Measurements from ENCODE around the gene ACSS3.
"Not testable (repeated sequence)": the region's sequence is repeated elsewhere in the genome, so short reads cannot be mapped to it uniquely, and the experiment has no call there.

The ACSS3 gene, protein sequence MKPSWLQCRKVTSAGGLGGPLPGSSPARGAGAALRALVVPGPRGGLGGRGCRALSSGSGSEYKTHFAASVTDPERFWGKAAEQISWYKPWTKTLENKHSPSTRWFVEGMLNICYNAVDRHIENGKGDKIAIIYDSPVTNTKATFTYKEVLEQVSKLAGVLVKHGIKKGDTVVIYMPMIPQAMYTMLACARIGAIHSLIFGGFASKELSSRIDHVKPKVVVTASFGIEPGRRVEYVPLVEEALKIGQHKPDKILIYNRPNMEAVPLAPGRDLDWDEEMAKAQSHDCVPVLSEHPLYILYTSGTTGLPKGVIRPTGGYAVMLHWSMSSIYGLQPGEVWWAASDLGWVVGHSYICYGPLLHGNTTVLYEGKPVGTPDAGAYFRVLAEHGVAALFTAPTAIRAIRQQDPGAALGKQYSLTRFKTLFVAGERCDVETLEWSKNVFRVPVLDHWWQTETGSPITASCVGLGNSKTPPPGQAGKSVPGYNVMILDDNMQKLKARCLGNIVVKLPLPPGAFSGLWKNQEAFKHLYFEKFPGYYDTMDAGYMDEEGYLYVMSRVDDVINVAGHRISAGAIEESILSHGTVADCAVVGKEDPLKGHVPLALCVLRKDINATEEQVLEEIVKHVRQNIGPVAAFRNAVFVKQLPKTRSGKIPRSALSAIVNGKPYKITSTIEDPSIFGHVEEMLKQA

DNA sequence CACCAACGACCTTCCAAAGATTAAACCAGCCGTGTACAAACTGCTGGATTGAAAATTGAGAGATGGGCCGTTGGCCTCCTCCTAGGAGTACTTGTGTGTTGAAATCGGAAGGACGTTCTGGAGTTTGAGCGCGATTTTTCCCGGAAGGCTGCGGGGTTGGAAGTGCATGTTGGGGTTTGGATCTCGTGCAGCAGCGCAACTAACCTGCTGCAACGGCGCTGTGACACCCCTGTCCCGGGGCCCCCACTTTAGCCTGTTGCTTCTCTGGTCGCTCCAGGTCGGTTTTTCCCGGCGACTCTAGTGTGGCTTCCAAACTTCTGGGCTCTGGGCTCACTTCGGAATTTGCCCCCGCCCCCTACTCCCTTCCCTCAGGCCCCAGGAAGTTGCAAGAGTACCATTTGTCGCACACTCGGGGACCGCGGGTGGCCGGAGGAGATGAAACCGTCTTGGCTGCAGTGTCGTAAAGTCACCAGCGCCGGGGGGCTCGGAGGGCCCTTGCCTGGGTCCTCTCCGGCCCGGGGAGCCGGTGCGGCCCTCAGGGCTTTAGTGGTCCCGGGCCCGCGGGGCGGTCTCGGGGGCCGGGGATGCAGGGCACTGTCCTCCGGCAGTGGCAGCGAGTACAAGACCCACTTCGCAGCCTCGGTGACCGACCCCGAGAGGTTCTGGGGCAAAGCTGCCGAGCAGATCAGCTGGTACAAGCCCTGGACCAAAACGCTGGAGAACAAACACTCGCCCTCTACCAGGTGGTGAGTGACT is at the start of gene ACSS3:
TSS of gene ACSS3 (plus strand) at position 394 of the 756 bp plus-strand sequence. CDS start at position 436, 42 bp downstream.
- in situ Hi-C loops (cut with MboI; ENCODE audit: low sequenced_read_pairs), result no loop called here

DNA sequence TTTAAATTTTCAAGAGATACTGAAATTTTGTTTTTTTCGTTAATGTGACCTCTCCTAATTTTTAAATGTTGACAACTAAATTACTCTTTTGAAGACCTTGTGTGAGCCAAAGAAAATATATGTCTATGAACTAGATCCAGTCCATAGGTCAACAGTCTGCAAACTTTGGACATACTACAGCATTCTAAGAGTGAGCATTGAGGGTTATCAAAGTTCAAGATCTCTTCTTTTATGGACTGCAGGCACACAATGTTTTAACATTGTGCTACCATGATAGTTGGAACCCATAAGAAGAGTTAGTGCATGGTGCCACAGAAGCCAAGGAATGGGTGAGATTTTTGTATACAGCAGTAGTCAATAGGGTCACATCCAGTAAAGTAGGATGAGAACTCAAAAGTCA is 43.0 kb upstream of the ACSS3 start:
- in situ Hi-C loops (cut with MboI; ENCODE audit: low sequenced_read_pairs), result no loop called here

DNA sequence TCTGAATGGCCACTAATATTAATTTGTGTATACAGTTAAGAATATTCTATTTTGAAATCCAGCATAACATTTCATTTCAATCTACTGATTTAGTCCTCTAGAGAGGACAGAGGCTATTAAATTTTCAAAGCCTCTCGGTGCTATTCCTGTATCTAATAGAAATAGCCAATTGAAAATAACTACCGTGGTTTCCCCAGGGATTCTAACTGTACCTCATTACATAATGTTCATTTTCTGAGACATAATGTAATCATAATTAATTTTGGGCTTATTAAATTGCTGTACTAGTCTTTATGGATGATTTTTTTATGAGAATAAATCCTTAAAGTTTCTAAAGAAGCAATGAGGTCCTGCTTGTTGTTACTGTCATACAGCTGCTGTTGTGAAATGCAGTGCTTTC is 38.6 kb upstream of the ACSS3 start:
- in situ Hi-C loops (cut with MboI; ENCODE audit: low sequenced_read_pairs), result no loop called here

DNA sequence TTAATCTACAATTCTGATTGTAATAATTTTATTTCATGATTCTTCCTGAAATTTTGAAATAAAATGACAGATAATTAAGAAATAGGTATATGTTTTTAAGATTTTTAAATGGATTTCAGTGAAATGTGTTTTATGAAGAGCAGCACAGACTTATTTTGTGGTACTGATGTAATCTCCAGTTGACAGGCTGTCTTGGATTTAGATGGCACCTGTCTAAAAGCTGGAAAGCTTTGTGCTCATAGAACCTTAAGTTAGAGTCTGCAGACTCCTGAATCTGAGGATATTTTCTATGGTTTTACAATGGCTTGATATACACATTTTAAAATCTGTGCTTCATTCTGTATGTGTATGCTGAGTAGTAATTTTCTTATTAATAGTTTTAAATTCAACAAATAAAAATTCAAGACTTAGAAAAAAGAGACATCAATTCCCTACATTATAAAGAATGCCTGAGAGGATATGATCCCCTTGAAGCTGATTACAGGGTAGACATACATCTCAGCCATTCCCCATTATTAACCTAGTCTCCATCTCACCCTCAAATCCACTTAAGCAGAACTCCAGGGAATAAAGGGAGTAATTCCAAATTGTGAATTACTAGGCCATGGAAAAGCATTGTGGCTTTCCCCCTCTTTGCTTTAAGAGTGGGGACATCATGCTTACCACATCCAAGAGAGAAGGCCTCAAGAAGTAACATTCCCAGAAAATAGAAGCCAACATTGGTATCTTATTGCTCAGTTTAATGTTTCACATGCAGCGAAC is 33.7 kb upstream of the ACSS3 start:
- in situ Hi-C loops (cut with MboI; ENCODE audit: low sequenced_read_pairs), result no loop called here

DNA sequence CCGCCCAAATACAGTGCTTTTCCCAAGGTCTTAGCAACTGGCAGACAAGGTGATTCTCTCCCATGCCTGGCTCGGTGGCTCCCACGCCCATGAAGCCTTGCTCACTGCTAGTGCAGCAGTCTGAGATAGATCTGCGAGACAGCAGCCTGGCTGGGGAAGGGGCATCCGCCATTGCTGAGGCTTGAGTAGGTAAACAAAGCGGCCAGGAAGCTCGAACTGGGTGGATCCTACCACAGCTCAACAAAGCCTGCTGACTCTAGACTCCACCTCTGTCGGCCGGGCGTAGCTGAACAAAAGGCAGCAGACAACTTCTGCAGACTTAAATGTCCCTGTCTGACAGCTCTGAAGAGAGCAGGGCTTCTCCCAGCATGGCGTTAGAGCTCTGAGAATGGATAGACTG is 12.9 kb upstream of the ACSS3 start:
- in situ Hi-C loops (cut with MboI; ENCODE audit: low sequenced_read_pairs), result not testable (repeated sequence)

DNA sequence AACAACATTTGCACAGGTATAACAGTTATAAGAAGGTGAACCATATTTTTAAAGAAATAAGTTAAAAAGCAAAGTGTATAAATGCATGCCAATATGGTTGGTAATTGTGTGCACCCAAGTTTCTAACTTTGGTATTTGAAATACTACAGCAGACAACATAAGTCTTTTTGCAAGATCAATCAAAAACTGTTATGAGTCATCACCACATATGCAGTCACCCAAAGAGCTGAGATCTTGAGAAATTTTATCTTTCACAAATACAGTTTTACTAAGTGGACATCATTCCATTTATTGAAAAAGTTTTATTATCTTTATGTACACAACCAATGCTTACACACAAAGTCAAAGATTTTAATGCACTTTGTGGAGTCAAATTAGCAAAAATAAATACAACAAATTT is 7.0 kb upstream of the ACSS3 start:
- in situ Hi-C loops (cut with MboI; ENCODE audit: low sequenced_read_pairs), result no loop called here

DNA sequence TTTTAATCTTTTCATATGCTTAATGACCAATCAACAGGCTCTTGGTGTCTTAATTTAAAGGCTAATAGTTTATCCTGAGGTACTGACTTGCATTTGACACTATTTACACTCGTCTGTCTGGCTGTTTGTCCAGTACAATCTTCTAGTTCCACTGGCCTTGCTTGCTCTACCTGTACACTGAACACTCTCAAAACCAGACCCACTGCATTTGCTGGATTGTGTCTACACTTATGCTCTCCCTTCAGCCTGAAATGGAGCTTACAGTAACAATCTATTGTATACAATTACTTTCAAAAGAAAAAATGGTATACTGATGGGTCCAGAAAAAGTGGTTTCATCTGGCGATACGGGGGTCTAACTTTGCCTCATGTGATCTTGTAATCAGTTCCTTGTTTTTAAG is 2.3 kb upstream of the ACSS3 start:
- in situ Hi-C loops (cut with MboI; ENCODE audit: low sequenced_read_pairs), result no loop called here

DNA sequence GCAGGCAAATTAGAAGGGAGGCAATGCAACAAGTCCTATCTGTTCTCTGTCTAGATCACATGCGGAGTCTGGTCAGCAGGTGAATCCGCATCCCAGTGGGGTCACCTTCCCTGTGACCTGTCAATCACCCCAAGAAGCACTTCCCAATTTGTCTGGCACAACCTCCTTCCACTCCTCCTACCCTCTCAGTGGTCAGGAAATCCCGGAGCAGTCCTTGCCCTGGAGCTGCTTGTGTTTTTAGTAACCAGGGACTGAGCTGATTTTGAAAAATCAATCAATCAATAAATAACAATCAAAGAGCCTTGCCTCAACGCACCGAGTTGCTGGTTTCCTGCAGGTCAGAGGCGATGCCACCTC is 572 bp upstream of the ACSS3 start:
- in situ Hi-C loops (cut with MboI; ENCODE audit: low sequenced_read_pairs), result no loop called here

DNA sequence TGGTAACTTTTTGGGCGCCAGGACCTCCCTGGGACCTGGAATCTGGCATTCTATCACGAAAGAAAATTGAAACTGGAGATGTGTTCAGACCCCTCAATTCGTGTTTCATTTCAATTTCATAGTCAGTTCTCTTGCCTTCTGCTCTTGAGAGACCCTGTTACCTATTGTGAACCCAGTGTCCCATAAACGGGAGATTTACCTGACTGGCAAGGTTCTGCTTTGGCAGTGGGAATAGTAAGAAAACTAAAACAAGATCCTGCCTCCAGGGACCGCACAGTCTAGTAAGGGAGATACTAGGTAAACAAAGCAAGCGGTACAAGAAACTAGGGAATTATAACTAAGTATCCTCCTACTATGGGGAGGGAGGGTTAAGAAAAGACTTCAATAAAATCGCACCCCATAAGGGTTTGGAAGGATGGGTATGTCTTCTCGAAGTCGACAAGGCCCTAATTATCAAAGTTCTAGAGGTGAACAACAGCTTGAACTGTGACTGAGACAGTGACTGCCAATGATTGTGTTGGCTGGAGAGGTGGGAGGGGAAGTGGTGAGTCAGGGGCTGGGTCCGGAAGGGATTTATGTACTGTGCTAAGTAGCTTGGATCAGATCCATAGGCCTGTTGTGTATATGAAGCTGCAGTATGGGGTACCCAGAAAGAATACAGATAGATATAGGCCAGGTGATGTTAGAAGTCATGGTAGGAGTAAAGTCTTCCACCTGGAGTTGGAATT is 754 bp downstream of the ACSS3 start:
- in situ Hi-C loops (cut with MboI; ENCODE audit: low sequenced_read_pairs), result no loop called here

DNA sequence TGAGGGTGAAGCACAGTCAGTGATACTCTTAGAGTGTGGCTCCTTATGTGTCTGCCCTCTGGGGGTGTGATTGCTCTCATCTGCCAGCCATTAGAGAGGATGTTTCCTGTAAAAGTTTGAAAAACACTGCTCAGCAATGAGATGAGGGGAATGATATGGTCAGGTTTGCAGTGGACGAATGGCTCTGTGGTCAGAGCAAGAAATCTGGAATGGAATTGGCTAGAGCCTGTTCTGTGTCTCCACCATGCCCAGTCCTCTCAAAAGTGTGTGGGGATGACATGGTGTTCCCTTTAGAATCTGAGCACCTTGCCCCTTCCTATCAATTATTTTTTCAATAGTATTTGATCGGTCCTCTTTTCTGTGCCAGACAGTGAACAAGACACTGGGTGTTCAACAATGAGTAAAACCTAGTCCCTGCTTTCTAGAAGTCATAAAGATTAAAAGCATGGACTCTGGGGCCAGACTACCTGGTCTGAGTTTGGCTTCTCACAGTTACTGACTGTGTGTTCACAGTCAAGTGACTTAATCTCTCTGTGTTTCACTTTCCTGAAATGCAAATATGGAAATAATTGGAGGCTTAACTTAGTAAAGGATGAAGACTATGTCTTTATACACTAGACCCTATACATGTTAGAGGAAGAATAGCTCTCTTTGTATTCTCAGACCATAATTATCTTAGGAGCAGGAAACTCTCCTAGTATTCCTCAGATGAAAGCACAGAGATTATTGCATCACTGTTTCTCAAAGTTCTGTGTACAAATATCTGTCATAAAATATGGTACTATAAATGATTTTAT is 1.6 kb downstream of the ACSS3 start:
- in situ Hi-C loops (cut with MboI; ENCODE audit: low sequenced_read_pairs), result no loop called here

DNA sequence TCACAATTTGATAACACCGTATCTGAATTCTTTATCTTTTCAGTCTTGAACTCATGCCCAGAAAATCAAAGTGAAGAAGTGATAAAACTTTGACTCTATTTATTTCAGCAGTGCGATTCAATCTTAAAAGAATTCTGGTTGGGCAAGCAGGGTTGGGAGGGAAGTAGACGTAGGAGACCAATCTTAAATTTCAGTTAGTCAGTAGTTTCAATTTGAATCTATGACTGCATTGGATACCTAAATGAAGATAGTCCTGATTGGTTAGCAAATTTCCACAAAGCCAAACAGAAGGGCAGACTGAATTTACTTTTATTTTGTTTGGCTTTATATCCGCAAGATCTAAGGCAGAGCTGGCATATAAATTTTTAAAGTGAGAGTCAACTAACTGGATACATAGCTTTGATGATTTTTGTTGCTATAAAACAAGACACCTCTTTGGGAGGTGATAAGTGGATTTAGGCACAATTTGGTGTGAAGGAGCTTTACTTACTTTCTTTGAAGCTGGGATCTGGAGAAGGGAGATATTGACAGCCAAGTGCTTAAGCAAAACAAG is 2.6 kb downstream of the ACSS3 start:
- in situ Hi-C loops (cut with MboI; ENCODE audit: low sequenced_read_pairs), result no loop called here

DNA sequence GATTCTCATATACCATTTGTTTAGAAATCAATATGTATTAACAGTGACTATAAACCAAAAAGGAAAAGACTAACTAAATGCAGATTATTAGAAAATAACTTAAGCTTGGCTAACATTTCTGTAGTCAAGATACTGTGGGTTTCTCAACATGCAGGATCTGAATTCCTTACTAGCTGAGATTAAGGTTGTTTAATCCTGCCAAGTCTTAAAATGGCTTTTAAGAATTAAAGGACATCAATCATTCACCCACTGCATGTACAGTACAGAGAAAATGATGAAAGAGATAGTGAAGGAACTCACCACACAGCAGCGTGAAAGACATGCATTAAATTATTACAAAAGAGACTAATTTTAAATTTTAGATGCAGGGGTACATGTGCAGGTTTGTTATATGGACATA is 3.8 kb downstream of the ACSS3 start:
- in situ Hi-C loops (cut with MboI; ENCODE audit: low sequenced_read_pairs), result no loop called here

DNA sequence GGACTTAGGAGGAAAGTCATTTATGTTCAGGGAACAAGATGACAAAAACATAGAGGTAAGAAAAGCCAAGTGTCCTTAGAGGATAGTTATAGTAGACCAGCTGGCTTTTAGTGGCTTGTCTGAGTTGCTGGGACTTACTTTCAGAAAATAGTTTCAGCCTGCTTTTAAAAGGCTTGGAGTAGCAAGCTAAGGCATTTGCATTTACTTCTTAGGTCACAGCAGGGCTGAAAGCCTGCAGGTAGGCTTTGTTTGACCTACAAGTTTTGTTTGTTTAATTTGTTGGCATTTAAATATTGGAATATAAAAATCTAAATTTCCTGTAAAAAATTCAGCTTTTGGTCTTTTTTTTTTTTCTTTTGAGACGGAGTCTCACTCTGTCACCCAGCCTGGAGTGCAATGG is 5.1 kb downstream of the ACSS3 start:
- in situ Hi-C loops (cut with MboI; ENCODE audit: low sequenced_read_pairs), result no loop called here

DNA sequence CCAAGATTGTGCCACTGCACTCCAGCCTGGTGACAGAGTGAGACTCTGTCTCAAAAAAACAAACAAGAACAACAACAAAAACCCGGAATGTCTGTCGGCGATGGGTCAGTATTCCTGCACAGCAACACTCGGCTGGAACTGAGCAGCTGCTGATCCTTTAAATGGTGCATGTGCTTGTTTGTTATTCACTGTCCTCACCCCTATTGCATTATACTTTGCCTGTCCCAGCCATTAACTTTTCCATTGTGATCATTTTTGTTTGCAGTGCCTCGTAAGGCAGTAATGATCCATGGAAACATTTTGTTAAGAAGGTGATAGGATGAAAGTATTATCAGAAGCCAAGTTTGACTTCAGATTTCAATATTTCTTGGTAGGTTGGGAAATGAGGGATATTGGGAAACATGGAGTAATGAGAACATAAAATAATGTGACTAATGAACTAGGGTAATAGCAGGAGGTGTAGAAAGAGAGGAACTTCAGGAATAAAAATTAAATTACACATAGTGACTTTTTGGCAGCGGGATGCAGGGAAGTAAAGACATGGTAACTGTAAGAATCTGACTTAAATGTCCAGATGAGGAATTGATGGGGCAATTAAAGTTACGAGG is 6.1 kb downstream of the ACSS3 start:
- in situ Hi-C loops (cut with MboI; ENCODE audit: low sequenced_read_pairs), result no loop called here

DNA sequence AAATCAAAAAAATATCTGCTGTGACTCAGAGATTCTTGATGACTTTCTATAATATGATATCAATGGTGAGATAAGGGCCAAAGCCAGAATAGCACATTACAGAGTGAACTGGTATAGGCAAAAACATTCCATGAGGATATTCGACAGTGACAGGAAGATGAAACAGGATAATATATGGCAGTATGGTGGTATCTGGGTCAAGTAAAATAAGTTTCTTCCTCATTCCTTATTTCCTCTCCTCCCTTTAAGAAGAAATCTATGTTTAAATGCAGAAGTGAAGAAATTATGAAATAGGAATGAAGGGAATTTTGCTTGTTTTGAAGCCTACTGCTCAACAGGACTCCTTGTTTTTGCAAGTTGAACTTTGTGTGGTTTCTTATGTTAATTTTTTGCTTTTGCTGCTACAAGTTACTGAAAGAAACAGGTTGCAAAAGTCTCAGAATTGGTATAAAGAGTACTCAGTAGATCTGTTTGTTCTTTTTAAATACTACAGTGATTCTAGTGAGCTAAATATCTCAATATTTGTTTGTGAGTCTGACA is 7.0 kb downstream of the ACSS3 start:
- in situ Hi-C loops (cut with MboI; ENCODE audit: low sequenced_read_pairs), result no loop called here

DNA sequence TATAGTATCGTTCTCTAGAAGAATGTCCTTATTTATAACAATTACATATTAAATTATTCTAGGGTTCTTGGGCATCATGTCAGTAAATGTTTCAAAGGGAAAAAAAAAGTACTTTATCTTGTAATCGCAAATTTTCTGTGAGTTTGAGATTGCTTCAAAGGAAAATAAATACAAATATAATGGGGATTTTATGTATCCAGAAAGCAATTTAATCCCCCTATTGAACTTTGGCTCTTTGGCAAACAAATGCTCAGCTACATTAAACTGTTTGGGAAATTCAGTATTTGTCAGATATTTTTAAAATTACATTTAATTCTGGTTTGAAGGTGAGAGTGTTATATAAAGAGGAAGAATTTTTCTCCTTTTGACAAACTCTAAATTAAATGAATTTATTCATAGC is 8.0 kb downstream of the ACSS3 start:
- in situ Hi-C loops (cut with MboI; ENCODE audit: low sequenced_read_pairs), result no loop called here

DNA sequence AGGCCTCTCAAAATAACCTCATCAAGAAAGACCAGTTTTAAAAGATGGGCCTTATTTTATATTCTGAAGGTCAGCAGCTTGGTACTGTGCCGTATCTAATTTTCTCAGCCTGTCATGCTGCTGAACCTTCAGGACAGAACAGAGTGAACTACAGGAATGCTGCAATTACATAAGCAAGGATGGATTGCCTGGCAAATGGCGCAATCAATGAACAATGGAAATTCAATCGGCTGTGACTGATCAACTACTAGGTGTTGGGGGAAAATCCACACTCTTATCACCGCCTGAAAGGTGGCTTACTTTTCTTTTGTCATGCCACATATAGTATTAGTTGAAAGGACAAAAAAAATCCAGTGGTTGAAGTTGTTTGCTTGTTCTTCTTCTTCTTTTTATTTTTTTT is 8.5 kb downstream of the ACSS3 start:
- in situ Hi-C loops (cut with MboI; ENCODE audit: low sequenced_read_pairs), result no loop called here

DNA sequence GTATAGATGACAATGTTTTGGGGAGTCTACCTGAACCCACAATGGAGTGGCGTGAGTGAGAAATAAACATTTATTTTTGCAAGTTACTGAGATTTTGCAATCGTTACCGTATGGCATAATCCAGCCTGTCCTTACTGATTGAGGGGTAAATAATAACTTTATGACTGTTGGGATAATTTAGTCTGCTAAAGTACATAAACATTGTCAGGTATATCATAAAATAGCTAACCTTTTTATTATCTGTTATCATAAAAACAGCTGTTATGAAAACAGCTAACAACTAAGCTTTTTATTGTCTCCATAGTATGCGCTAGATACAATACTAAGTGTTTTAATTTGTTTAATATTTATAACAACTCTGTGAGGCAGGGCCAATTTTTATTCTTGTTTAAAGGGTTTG is 10.3 kb downstream of the ACSS3 start:
- in situ Hi-C loops (cut with MboI; ENCODE audit: low sequenced_read_pairs), result no loop called here

DNA sequence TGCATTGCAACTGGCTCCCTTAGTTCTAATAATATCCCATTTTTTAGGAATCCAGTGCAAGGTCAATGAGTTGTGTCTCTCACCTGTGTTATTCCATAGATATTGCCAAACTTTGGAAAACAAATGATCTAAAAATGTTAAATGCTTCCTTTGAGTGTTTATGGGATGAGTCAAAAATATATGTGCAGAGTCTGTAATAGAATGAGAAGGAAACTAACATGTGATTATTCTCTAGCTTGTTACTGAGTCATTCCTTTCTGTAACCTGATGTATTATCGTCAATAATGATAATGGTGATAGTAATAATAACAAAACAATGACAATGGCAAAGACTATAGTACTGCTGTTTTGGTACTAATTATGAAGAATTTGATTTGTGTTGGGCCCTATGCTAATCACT is 11.5 kb downstream of the ACSS3 start:
- in situ Hi-C loops (cut with MboI; ENCODE audit: low sequenced_read_pairs), result no loop called here
